Prostate gland (tissue), 2 donors: ENCODE measurements around the gene SAMM50.

Source experiments
- POLR2A ChIP-seq: fragments of 450-650 bp; IDR thresholded peaks from one replicate; pipeline ENCODE4 v1.6.1; 2016; ENCODE audit warnings: antibody characterized with exemption, mild to moderate bottlenecking
- TF ChIP-seq, protein P1 (sequence below), 4 experiments: fragments of 200-600 bp in 2 of 4; fragments of 450-650 bp in 2 of 4; sonication (generic) in 2 of 4; IDR thresholded peaks; 1 replicate in 3 of 4; 2 replicates in 1 of 4; pipeline ENCODE4 v1.5.1; 2016 to 2019; ENCODE audit warnings: antibody characterized with exemption in 4 of 4, mild to moderate bottlenecking in 2 of 4, moderate library complexity in 2 of 4

DNA sequence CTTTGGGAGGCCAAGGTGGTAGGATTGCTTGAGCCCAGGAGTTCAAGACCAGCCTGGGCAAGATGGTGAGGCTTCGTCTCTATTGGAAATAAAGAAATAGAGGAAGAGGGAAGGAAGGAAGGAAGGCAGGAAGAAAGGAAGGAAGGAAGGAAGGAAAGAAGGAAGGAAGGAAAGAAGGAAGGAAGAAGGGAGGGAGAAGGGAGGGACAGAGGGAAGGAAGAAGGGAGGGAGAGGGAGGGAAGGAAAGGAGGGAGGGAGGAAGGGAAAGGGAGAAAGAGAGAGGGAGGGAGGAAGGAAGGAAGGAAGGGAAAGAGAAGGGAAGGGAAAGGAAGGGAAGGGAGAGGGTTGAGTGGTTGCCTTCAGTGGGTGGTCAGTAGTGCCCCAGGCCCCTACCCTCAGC lies 45.5 kb upstream of the SAMM50 start:
- TF ChIP-seq, protein P1, sequence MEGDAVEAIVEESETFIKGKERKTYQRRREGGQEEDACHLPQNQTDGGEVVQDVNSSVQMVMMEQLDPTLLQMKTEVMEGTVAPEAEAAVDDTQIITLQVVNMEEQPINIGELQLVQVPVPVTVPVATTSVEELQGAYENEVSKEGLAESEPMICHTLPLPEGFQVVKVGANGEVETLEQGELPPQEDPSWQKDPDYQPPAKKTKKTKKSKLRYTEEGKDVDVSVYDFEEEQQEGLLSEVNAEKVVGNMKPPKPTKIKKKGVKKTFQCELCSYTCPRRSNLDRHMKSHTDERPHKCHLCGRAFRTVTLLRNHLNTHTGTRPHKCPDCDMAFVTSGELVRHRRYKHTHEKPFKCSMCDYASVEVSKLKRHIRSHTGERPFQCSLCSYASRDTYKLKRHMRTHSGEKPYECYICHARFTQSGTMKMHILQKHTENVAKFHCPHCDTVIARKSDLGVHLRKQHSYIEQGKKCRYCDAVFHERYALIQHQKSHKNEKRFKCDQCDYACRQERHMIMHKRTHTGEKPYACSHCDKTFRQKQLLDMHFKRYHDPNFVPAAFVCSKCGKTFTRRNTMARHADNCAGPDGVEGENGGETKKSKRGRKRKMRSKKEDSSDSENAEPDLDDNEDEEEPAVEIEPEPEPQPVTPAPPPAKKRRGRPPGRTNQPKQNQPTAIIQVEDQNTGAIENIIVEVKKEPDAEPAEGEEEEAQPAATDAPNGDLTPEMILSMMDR (IDR thresholded peaks at IDR 0.05): no peak
- no peak for TF ChIP-seq POLR2A
